ENCODE results near the gene SP7.

DNA sequence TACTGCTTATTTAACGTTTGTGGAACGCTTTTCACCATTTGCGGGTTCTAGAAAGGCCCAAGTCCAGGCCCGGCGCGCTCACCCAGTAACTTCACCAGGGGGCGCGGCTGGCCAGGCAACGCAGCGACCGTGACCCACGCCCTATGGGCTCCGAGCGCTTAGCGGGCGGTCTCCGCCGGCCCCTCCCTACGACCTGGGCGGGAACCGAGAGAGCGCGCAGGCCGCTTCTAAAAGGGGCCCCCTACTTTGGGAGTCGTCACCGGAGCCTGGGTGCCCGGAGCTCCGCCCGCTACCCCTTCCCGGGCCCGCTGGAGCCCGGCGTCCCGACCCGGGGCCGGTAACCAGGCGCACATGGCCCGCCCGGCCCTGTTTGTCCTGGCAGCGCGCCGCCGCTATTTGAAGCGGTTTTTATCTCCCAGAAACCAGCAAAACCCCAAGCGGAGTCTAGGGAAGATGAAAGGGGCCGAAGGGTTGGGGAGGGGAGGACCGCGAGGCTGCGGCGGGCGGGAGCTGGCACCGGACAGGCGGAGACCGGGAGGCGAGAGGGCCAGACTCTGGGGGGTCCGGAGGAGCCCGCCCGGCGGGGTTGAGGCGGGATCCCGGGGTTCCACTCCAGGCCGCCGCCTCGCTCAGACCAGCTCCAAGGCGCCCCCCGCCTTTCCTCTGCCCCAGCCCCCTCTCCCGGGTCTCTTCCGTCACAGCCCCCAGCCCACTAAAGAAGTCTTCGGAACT is 11.2 kb downstream of the SP7 start:
- TF ChIP-seq CTCF (conservative IDR thresholded peaks at IDR 0.05 in 1 of 2, IDR thresholded peaks at IDR 0.05 in 1 of 2; ENCODE audit: extremely low read depth in 1 of 2, insufficient read depth in 1 of 2, low read depth in 1 of 2, low read length in 2 of 2): peak; percentile 43 to 87
- TF ChIP-seq EZH2 (IDR thresholded peaks at IDR 0.05; ENCODE audit: borderline replicate concordance, low read length): no peak

Data from mammary epithelial cell (primary cell).